IMR-90 (cell line): ENCODE data around the gene NOS1. TPM values are rescaled to one million over a fixed set of nuclear protein-coding genes. Genes with fewer than 3 reads are reported as not detected.

Experiments
- ATAC-seq: fragments of 200-7000 bp; cut with Tn5 transposase; 2 replicates; pipeline ENCODE4 v1.9.1; 2020; ENCODE audit warnings: low read depth, mild to moderate bottlenecking, moderate library complexity
- BruUV-seq: library from RNA; stranded (reverse); fragments of 400-500 nt; replicated peaks from 2 replicates; lab custom pipeline; 2021; lab: Mats Ljungman, UMichigan
- CTCF ChIA-PET: fragments of 300-600 bp; formaldehyde crosslinking; extraction: SDS; loops from one replicate; lab custom pipeline; 2021; ENCODE audit warnings: antibody characterized with exemption; lab: Yijun Ruan, JAX
- POLR2A ChIA-PET: fragments of 300-600 bp; sonication (Branson Sonifier 250); formaldehyde crosslinking; loops from one replicate; lab custom pipeline; 2022; ENCODE audit warnings: antibody characterized with exemption; ENCODE audit not compliant: unreplicated experiment; lab: Charles Lee
- DNase-seq: peaks from one replicate; pipeline ENCODE4 v3.0.0; 2013
- H2AFZ ChIP-seq: replicated peaks from 2 replicates; pipeline ENCODE3; 2013; ENCODE audit warnings: low read length, mild to moderate bottlenecking; ENCODE audit not compliant: poor library complexity
- H2AK5ac ChIP-seq: 2 replicates; pipeline ENCODE4 v1.6.1; 2013; ENCODE audit warnings: low read depth, low read length, inconsistent platforms
- H2AK9ac ChIP-seq: replicated peaks from 2 replicates; pipeline ENCODE3; 2013; ENCODE audit warnings: mild to moderate bottlenecking, low read depth, low read length, moderate library complexity; ENCODE audit not compliant: poor library complexity
- H2BK120ac ChIP-seq: 2 replicates; pipeline ENCODE4 v1.6.1; 2013; ENCODE audit warnings: low read depth, low read length, inconsistent platforms
- H2BK15ac ChIP-seq: 3 replicates; pipeline ENCODE4 v1.6.1; 2013; ENCODE audit warnings: low read depth, low read length, inconsistent platforms
- H2BK20ac ChIP-seq: 2 replicates; pipeline ENCODE4 v1.6.1; 2013; ENCODE audit warnings: low read depth, mild to moderate bottlenecking, inconsistent platforms, low read length, moderate library complexity
- H2BK5ac ChIP-seq: 2 replicates; pipeline ENCODE4 v1.6.1; 2013; ENCODE audit warnings: mild to moderate bottlenecking, low read depth, low read length, inconsistent platforms; ENCODE audit not compliant: poor library complexity, severe bottlenecking
- H3K14ac ChIP-seq: replicated peaks from 2 replicates; pipeline ENCODE4 v1.6.1; 2013; ENCODE audit warnings: low read depth, low read length, inconsistent platforms
- H3K18ac ChIP-seq: 2 replicates; pipeline ENCODE4 v1.6.1; 2013; ENCODE audit warnings: low read depth, low read length, control low read depth
- H3K23ac ChIP-seq: 2 replicates; pipeline ENCODE4 v1.6.1; 2013; ENCODE audit warnings: low read depth, low read length, inconsistent platforms
- H3K27ac ChIP-seq: 2 replicates; pipeline ENCODE4 v1.5.1; 2013; ENCODE audit warnings: mild to moderate bottlenecking, control low read depth, low read length; ENCODE audit not compliant: insufficient read depth
- H3K27me3 ChIP-seq: 2 replicates; pipeline ENCODE4 v1.6.1; 2013; ENCODE audit warnings: low read length; ENCODE audit not compliant: control insufficient read depth, insufficient read depth
- H3K36me3 ChIP-seq: 2 replicates; pipeline ENCODE4 v1.6.1; 2013; ENCODE audit warnings: low read length, mixed read lengths; ENCODE audit not compliant: control insufficient read depth, insufficient read depth
- H3K4ac ChIP-seq: 2 replicates; pipeline ENCODE4 v1.6.1; 2013; ENCODE audit warnings: low read depth, low read length, inconsistent platforms
- H3K4me1 ChIP-seq: 2 replicates; pipeline ENCODE4 v1.6.1; 2013; ENCODE audit warnings: low read length, mixed read lengths; ENCODE audit not compliant: control insufficient read depth, insufficient read depth
- H3K4me2 ChIP-seq: 2 replicates; pipeline ENCODE4 v1.6.1; 2013; ENCODE audit warnings: low read depth, mild to moderate bottlenecking, control low read depth, low read length, moderate library complexity
- H3K4me3 ChIP-seq: 2 replicates; pipeline ENCODE4 v1.5.1; 2013; ENCODE audit warnings: low read depth, mild to moderate bottlenecking, control low read depth, low read length, moderate library complexity; ENCODE audit not compliant: insufficient read depth
- H3K56ac ChIP-seq: 2 replicates; pipeline ENCODE4 v1.6.1; 2013; ENCODE audit warnings: low read length, inconsistent platforms; ENCODE audit not compliant: insufficient read depth; ENCODE audit errors: extremely low read depth
- H3K79me1 ChIP-seq, 2 experiments: 2 replicates each; pipeline ENCODE4 v1.6.1; 2013; ENCODE audit warnings: low read length in 2 of 2, inconsistent platforms in 1 of 2, low read depth in 1 of 2
- H3K9ac ChIP-seq: 2 replicates; pipeline ENCODE4 v1.6.1; 2013; ENCODE audit warnings: low read depth, low read length, control low read depth
- H3K9me1 ChIP-seq: 2 replicates; pipeline ENCODE4 v1.6.1; 2013; ENCODE audit warnings: low read length, inconsistent platforms; ENCODE audit not compliant: insufficient read depth
- H3K9me3 ChIP-seq: 2 replicates; pipeline ENCODE4 v1.6.1; 2013; ENCODE audit warnings: low read length; ENCODE audit not compliant: control insufficient read depth, insufficient read depth
- H4K20me1 ChIP-seq: 2 replicates; pipeline ENCODE4 v1.6.1; 2013; ENCODE audit warnings: low read length, inconsistent platforms; ENCODE audit not compliant: insufficient read depth
- H4K5ac ChIP-seq: 2 replicates; pipeline ENCODE4 v1.6.1; 2013; ENCODE audit warnings: mild to moderate bottlenecking, low read depth, low read length, control low read depth
- H4K8ac ChIP-seq, 2 experiments: 2 replicates each; pipeline ENCODE4 v1.6.1; 2013; ENCODE audit warnings: low read depth in 2 of 2, low read length in 2 of 2, control low read depth in 1 of 2, inconsistent platforms in 1 of 2
- H4K91ac ChIP-seq: 2 replicates; pipeline ENCODE4 v1.6.1; 2013; ENCODE audit warnings: low read depth, low read length, inconsistent platforms; ENCODE audit not compliant: insufficient read depth
- ELK1 ChIP-seq: fragments of 150-350 bp; IDR thresholded peaks from 2 replicates; pipeline ENCODE4 v1.6.1; 2016; ENCODE audit warnings: low read depth, mild to moderate bottlenecking, low read length, moderate library complexity, borderline replicate concordance
- FOS ChIP-seq: fragments of 150-350 bp; IDR thresholded peaks from 2 replicates; pipeline ENCODE4 v1.6.1; 2016; ENCODE audit warnings: low read depth, low read length
- MAFK ChIP-seq: IDR thresholded peaks from 2 replicates; pipeline ENCODE4 v1.6.1; 2012; ENCODE audit warnings: low read depth, low read length, improper control_type of control experiment
- MAZ ChIP-seq: IDR thresholded peaks from 2 replicates; pipeline ENCODE4 v1.6.1; 2012; ENCODE audit warnings: low read depth, mild to moderate bottlenecking, low read length, improper control_type of control experiment, moderate library complexity, borderline replicate concordance
- RAD21 ChIP-seq: IDR thresholded peaks from 2 replicates; pipeline ENCODE4 v1.6.1; 2012; ENCODE audit warnings: low read length, improper control_type of control experiment
- RCOR1 ChIP-seq: IDR thresholded peaks from 2 replicates; pipeline ENCODE4 v1.6.1; 2012; ENCODE audit warnings: mild to moderate bottlenecking, low read length, improper control_type of control experiment; ENCODE audit not compliant: insufficient replicate concordance
- WGBS, 2 experiments: methylation state at CpG; one replicate each; pipeline versions ENCODE4 v1.1.5 to v1.1.7; 2013; ENCODE audit warnings: missing lambda C conversion rate in 2 of 2; ENCODE audit not compliant: insufficient read length in 1 of 2; ENCODE audit errors: extremely low coverage in 2 of 2; 5-methylcytosine and 5-hydroxymethylcytosine counted together
- dilution Hi-C: fragments of 300-500 bp; cut with HindIII; formaldehyde crosslinking; loops from one replicate; pipeline ENCODE4 v1.14.3; 2018; ENCODE audit warnings: low sequenced_read_pairs; ENCODE audit not compliant: unreplicated experiment
- in situ Hi-C: fragments of 300-500 bp; cut with MboI; formaldehyde crosslinking; loops from 3 replicates; pipeline ENCODE4 v1.14.3; 2019; ENCODE audit warnings: low sequenced_read_pairs, inconsistent platforms, mixed read lengths
- intact Hi-C: fragments of 100-400 bp; cut with micrococcal nuclease; formaldehyde crosslinking; loops from 2 replicates; pipeline ENCODE4 v1.10.0; 2022
- polyA plus RNA-seq, 3 experiments: library from polyadenylated mRNA; depleted of rRNA; stranded (reverse); fragments of >200 nt; gene quantifications; 2 replicates each; pipeline ENCODE4 v1.2.3, GENCODE V29; 2012; ENCODE audit warnings: low replicate concordance in 1 of 3
- total RNA-seq: library from RNA; depleted of rRNA; stranded (reverse); fragments of >200 nt; gene quantifications from 2 replicates; pipeline ENCODE4 v1.2.3, GENCODE V29; 2012

NOS1 gene
- total and polyA plus RNA-seq, 2 of the 4 experiments (the other 2 are of a cell fraction): 0.09 TPM; not detected in 1

- Histone ChIP-seq H3K79me1 (no peaks in the 10 kb centered on the region), H3K14ac (no peak overlapping the region), H3K4ac (no peak overlapping the region), H2AK5ac (no peak overlapping the region), H3K9me1 (no peaks in the 10 kb centered on the region), H2BK15ac (no peak overlapping the region), H3K4me2 (no peak overlapping the region), H4K8ac (no peak overlapping the region), H3K23ac (no peak overlapping the region), H2AK9ac (peak overlapping the region; percentile 1), H2BK20ac (no peak overlapping the region), H3K18ac (no peak overlapping the region), H2BK120ac (no peak overlapping the region), H2BK5ac (no peak overlapping the region), H3K9ac (no peak overlapping the region), H3K36me3 (no peaks in the 10 kb centered on the region), H3K27me3 (no peaks in the 10 kb centered on the region), H4K91ac (no peak overlapping the region), H3K4me1 (no peaks in the 10 kb centered on the region), H3K56ac (no peak overlapping the region), H3K4me3 (no peak overlapping the region), H2AFZ (no peak overlapping the region), H4K5ac (no peak overlapping the region), H3K9me3 (no peaks in the 10 kb centered on the region; the same call in 1 of the 2 replicates), H3K27ac (no peak overlapping the region), H4K20me1 (no peaks in the 10 kb centered on the region)
- no TSS peak for BruUV-seq
- DNase-seq: no peak
- no peak for ATAC-seq
- in situ Hi-C loops: loop anchor here (10.0 kb wide), 1 partner anchor 472 kb away; no protein-coding TSS in a partner anchor
- POLR2A ChIA-PET: no interaction called here
- TF ChIP-seq RCOR1 (no peak), FOS (no peak), ELK1 (no peak), RAD21 (no peak), MAFK (no peak), MAZ (no peak)
- CTCF ChIA-PET: no interaction called here
- intact Hi-C loops: no loop called here
- no CpG with 5 or more reads among the region's 12 CpGs for WGBS, 2 experiments
- dilution Hi-C loops: no loop called here
Observed at GRCh38 chr12:117362391-117362790, 965 bp upstream of the NOS1 start.
